NCI-H510A treated with DMSO at 0.1 percent for 48 hours (cell line): ENCODE results near the gene RHOA.
"Not testable (repeated sequence)": the region's sequence is repeated elsewhere in the genome, so short reads cannot be mapped to it uniquely, and the experiment has no call there.

Source experiments
- DNase-seq: peaks from one replicate; lab custom pipeline; 2025; lab: John Stamatoyannopoulos, UW

Gene RHOA

GRCh38 chr3:49362561-49362960, 49.2 kb downstream of the RHOA start:
- DNase-seq: no peak

- no peak for DNase-seq
Measured at GRCh38 chr3:49359623-49360022, 52.2 kb downstream of the RHOA start.

GRCh38 chr3:49358884-49359225, 52.9 kb downstream of the RHOA start:
- DNase-seq: no peak

GRCh38 chr3:49358217-49358883, 53.4 kb downstream of the RHOA start, which contains the start of gene GPX1:
Gene GPX1, minus strand, starts transcription at chr3:49358353. Its CDS starts 75 bp downstream, at chr3:49358278.
- peak; percentile 85 for DNase-seq

GRCh38 chr3:49357443-49358216, 54.1 kb downstream of the RHOA start:
- DNase-seq: not testable (repeated sequence)

- DNase-seq: not testable (repeated sequence)
Measured at GRCh38 chr3:49357095-49357442, 54.7 kb downstream of the RHOA start.

- no peak for DNase-seq
Measured at GRCh38 chr3:49352890-49353421, 58.8 kb downstream of the RHOA start.

- DNase-seq: no peak
Measured at GRCh38 chr3:49352281-49352680, 59.5 kb downstream of the RHOA start.

GRCh38 chr3:49351521-49352011, 60.2 kb downstream of the RHOA start:
- DNase-seq: no peak

- no peak for DNase-seq
Measured at GRCh38 chr3:49349348-49350114, 62.2 kb downstream of the RHOA start.

- not testable (repeated sequence) for DNase-seq
Measured at GRCh38 chr3:49348361-49348760, 63.4 kb downstream of the RHOA start.

GRCh38 chr3:49346797-49347251, 65.0 kb downstream of the RHOA start:
- no peak for DNase-seq

GRCh38 chr3:49343163-49343562, 68.6 kb downstream of the RHOA start:
- no peak for DNase-seq

- DNase-seq: no peak
Measured at GRCh38 chr3:49341996-49342395, 69.8 kb downstream of the RHOA start.

GRCh38 chr3:49339941-49340800, 71.6 kb downstream of the RHOA start, which contains the start of gene USP4:
Gene USP4, minus strand, starts transcription at chr3:49340053. Its CDS starts 29 bp downstream, at chr3:49340024.
- peak; percentile 84 for DNase-seq

GRCh38 chr3:49339581-49339940, 72.2 kb downstream of the RHOA start:
- DNase-seq: no peak

- no peak for DNase-seq
Measured at GRCh38 chr3:49333916-49334633, 77.7 kb downstream of the RHOA start.

- no peak for DNase-seq
Measured at GRCh38 chr3:49333091-49333490, 78.7 kb downstream of the RHOA start.

GRCh38 chr3:49329186-49329585, 82.6 kb downstream of the RHOA start:
- DNase-seq: no peak

GRCh38 chr3:49328350-49328749, 83.4 kb downstream of the RHOA start:
- DNase-seq: not testable (repeated sequence)

GRCh38 chr3:49327485-49327884, 84.3 kb downstream of the RHOA start:
- DNase-seq: no peak
